ENCODE measurements around the gene KLHL1.

- no peak for TF ChIP-seq EZH2 (IDR thresholded peaks at IDR 0.05; ENCODE audit: insufficient read depth, low read length)
- TF ChIP-seq, protein P1, sequence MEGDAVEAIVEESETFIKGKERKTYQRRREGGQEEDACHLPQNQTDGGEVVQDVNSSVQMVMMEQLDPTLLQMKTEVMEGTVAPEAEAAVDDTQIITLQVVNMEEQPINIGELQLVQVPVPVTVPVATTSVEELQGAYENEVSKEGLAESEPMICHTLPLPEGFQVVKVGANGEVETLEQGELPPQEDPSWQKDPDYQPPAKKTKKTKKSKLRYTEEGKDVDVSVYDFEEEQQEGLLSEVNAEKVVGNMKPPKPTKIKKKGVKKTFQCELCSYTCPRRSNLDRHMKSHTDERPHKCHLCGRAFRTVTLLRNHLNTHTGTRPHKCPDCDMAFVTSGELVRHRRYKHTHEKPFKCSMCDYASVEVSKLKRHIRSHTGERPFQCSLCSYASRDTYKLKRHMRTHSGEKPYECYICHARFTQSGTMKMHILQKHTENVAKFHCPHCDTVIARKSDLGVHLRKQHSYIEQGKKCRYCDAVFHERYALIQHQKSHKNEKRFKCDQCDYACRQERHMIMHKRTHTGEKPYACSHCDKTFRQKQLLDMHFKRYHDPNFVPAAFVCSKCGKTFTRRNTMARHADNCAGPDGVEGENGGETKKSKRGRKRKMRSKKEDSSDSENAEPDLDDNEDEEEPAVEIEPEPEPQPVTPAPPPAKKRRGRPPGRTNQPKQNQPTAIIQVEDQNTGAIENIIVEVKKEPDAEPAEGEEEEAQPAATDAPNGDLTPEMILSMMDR (IDR thresholded peaks at IDR 0.05; ENCODE audit: insufficient read depth, low read depth, low read length) = no peak
Measured at GRCh38 chr13:70022646-70023045, 85.6 kb downstream of the KLHL1 start.
